GM21529 (cell line): ENCODE data around the gene DDX17.

Experiments used
- ATAC-seq: cut with Tn5 transposase; IDR thresholded peaks from one replicate; pipeline ENCODE4 v1.9.1; 2021; ENCODE audit not compliant: unreplicated experiment

Gene DDX17

GRCh38 chr22:38506118-38506962 lies at the start of gene DDX17:
TSS of gene DDX17 (minus strand) at chr22:38506311.
- ATAC-seq: peak; percentile 85

- no peak for ATAC-seq
Measured at GRCh38 chr22:38554281-38554680, 48.2 kb upstream of the DDX17 start.

DNA sequence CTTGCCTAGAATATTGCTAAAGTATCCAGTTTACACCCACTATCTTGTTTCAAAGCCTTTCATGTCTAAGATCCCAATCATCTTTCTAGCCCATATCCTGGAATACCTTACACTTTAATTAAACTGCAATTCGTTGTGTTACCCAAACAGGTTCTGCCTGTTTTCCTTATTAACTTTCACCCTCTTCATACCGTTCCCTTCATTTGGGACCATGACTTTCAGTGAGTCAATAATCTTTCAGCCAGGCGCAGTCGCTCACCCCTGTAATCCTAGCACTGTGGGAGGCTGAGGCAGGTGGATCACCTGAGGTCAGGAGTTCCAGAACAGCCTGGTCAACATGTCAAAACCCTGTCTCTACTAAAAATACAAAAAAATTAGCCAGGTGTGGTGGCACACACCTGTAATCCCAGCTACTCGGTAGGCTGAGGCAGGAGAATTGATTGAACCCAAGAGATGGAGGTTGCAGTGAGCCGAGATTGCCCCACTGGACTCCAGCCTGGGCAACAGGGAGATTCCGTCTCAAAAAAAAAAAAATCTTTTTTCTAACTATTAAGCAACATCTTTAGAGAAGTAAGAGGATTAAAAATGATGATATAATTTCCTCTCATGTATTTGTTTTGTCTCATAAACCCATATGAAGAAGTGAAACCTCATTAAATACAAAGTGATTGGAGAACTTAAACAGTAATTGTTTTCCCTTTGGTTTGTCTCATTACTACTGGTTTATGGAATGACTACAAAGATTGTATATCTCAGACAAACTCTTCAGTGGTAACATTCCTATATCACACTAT lies 43.2 kb upstream of the DDX17 start:
- ATAC-seq: no peak

DNA sequence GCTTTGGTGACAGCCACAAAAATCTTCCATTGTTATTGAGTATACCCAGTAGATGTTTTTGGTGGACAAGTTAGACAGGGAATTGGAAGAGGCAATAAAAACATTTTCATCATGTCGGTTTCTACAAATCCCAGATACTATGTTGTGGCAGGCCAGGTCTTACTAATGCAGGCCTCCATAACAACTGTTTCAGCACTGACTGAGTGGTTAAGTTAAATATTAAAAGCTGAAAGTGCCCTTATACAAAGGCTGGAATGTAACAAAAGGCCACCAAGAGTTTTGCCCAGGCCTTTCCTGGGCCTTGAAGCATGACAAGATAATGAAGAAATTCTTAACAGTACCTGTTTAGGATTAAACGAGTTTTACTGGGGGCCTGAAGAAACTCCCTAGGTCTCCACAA lies 34.6 kb upstream of the DDX17 start:
- no peak for ATAC-seq

GRCh38 chr22:38531251-38531938 lies 25.3 kb upstream of the DDX17 start:
- no peak for ATAC-seq

DNA sequence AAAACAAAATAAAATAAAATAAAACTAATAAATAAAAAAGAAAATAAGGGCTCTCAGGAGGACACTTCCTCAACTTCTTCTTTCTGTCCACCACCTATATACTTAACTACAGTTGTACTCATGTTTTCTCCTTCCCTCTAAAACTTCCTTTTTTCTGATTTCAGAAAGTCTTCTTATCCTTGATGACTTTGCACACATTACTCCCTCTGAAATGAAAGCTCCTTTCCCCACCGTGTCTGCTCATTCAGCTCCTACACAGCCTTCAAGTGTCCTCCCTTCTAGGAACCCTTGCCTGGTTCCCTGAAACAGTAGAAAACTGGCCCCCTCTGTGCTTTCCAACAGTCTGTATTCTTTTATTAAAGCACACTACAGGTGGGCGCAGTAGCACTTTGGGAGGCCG lies 18.3 kb upstream of the DDX17 start:
- ATAC-seq: no peak

- ATAC-seq: no peak
Measured at GRCh38 chr22:38523479-38523878, 17.4 kb upstream of the DDX17 start.

DNA sequence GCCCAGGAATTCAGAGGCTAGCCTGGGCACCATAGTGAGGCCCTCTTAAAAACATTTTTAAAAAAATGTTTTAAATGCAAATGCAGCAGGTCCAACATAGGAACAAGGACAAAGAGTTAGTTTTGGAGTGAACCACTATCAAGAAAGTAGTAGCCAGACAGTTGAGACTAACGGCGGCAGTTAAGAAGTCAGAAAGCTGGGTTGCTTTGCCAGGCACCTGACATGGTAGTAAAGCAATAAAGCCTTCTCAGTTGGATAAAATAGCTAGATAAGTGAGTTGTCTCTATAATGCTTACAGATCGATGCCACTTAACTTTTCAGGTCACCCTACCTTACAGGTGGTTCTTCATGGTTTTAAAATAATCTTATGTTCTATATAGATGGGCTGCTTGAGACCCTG lies 16.9 kb upstream of the DDX17 start:
- no peak for ATAC-seq

DNA sequence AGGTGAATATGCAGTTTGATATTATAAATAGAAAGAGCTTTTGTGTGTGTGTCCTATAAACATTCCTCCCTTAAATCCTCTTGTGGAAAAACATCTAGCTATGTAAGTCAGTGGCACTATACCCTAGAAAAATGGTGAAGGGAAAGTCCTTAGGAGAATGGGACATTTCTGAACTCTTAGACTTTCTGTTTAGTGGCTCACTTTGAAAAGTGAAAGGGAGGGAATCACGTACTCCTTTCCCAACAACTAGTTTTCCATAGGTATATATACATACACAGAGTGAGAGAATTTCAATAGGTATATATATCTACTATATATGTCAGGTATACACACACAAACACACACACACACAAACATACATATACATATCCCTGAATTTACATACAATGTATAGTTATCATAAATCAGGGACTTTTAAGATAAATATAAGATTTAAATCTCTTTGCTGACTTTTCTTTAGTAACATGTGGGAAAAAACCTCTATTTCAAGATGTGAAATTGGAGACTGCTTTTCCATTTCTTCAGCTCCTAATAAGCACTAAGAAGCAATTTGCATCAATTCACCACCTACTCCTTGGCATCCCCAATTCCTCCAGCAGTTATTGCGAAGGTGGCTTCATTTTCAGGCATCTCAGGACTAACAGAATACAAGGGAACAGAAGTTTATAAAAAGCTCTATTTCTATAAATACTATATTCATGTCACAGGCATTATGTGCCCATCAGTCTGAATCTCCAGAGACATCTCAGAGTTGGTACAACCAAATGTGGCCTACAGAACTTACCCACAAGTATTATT lies 13.5 kb upstream of the DDX17 start:
- ATAC-seq: no peak

DNA sequence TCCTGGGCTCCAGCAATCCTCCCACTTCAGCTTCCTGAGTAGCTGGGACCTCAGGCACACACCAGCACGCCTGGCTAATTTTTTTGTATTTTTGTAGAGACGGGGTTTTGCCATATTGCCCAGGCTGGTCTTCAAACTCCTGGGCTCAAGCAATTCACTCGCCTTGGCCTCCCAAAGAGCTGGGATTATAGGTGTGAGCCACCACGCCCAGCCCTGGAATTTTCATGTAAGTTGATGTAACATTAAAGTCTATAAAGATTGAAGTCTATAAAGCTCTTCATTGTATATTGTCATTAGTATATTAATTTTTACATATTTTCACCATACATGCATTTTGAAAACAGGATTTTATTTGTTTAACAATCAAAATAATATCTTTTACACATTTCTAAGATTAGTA lies 12.5 kb upstream of the DDX17 start:
- no peak for ATAC-seq

DNA sequence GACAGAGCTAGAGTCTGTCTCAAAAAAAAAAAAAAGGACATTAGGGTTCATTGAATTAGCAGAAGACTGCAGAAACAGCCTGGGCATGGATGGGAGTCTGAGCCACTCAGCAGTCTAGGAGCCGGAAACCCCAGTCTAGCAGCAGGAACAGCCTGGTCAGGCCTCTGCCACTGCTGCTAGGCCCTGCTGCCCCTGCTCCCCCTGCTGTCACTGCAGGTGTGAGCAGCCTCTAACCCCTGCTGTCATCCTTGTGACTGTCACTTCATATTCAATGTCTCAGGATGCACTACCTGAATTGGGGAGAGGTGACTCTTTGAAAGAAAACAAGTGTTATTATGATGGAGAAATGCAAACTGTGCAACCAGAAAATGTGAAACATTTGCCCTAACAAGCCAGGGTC lies 7.0 kb upstream of the DDX17 start:
- ATAC-seq: no peak

- no peak for ATAC-seq
Measured at GRCh38 chr22:38510416-38510970, 4.4 kb upstream of the DDX17 start.

DNA sequence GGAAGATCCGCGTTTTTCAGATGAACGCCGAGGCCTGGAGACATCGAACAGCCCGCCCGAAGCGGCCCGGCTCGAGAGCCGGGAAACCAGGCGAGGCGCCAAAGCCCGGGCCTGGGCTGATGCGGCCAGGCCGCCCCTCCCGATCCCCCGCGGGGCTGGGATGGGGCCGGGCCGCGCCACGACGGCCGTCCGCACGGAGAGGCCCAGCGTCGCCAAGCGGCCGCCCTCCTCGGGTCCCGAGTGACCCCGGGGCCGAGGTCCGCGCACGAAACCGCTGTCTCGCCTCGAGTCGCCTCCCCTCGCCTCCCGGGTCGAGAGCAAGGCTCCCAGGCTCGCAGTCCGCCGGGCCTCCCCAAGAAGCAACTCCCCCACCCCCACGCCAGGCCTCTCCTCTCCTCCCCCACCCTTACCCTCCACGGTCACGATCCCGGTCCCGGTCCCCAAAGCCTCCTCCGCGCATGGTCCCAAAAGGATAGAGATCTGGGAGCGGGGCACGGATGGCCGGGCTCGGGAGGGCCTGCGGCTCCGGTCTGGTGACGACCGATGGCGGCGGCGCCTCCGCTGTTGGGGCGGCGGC lies 482 bp downstream of the DDX17 start:
- peak; percentile 23 for ATAC-seq

- no peak for ATAC-seq
Measured at GRCh38 chr22:38504731-38505540, 1.2 kb downstream of the DDX17 start.

GRCh38 chr22:38503021-38503420 lies 3.1 kb downstream of the DDX17 start:
- ATAC-seq: no peak

GRCh38 chr22:38501797-38502672 lies 4.1 kb downstream of the DDX17 start:
- ATAC-seq: no peak

DNA sequence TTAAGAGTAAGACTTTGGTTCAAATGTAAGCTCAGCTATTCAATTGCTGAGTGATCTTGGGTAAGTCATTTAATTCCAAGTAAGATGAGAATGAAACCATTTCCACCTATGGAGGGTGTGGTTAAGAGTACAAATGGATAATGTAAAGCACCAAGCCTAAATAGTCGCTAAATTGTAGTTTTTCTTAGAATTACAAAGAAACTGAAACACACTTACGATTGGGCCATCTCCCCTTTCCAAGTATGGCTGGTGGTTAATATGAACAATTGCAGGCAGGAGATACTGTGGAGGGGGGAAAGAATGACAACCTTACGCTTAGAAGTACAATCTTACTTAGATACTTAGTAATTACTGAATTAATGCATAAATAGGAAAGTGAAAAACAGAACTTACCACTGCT lies 8.2 kb downstream of the DDX17 start:
- ATAC-seq: no peak

GRCh38 chr22:38494939-38495338 lies 11.2 kb downstream of the DDX17 start:
- no peak for ATAC-seq
